ENCODE measurements around the gene FOXD3. TPM values are rescaled to one million over a fixed set of nuclear protein-coding genes. Genes with fewer than 3 reads are reported as not detected.

The FOXD3 gene
- total and polyA plus RNA-seq, 8 donors = 0.48 to 1.2 (median 0.92) TPM; not detected in 5

DNA sequence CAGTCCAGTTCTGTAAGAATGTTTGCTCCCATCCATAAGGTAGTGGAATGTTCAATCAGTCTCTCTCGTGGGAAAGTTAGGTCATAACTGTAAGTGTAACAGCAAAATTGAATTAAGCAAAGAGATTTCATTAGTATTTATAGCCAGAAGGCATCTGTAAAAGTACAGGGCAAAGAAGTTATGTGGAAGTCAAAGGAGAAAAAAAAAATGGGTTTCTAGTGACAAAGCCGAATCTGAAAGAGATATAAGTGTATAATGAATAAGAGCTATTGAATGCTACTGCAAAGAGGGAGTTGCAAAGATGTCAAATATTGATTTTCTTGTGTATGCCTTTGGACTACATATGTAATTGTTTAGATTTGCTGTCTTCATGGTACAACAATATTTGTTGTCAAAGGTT lies 47.4 kb upstream of the FOXD3 start:
- intact Hi-C loops (cut with DNase I; ENCODE audit: low total_unique reads) = no loop called here

DNA sequence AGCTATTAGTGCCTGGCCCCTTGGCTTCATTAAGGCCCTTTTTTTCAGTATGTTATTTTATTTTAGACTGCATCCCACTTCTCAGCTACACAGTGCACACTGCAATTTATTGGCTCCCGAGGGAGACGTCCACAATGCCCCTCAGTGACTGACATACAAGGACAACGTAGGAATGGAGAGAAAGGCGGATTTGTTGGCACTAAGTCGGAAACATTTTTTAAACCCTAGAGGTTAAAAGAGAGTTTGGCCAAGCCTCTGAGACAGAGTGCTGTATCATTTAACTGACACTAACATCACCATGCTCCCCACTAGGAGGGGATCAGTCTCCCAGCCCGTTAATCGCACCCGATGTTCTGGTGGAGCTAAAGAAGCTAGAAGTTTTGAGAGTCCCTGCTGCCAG lies 45.7 kb upstream of the FOXD3 start:
- WGBS, 5 donors = 43 to 50% (median 46%) methylated on average over 8 of the region's 8 CpGs
- intact Hi-C loops (cut with DNase I; ENCODE audit: low total_unique reads) = no loop called here
- H3K36me3 ChIP-seq = no peaks in the 10 kb centered on the region
- no peak for DNase-seq
- no peak for TF ChIP-seq POLR2A (IDR thresholded peaks at IDR 0.05)
- no peak for TF ChIP-seq EP300 (IDR thresholded peaks at IDR 0.05)
- no peak for TF ChIP-seq POLR2AphosphoS5 (IDR thresholded peaks at IDR 0.05)
- TF ChIP-seq, protein P1, sequence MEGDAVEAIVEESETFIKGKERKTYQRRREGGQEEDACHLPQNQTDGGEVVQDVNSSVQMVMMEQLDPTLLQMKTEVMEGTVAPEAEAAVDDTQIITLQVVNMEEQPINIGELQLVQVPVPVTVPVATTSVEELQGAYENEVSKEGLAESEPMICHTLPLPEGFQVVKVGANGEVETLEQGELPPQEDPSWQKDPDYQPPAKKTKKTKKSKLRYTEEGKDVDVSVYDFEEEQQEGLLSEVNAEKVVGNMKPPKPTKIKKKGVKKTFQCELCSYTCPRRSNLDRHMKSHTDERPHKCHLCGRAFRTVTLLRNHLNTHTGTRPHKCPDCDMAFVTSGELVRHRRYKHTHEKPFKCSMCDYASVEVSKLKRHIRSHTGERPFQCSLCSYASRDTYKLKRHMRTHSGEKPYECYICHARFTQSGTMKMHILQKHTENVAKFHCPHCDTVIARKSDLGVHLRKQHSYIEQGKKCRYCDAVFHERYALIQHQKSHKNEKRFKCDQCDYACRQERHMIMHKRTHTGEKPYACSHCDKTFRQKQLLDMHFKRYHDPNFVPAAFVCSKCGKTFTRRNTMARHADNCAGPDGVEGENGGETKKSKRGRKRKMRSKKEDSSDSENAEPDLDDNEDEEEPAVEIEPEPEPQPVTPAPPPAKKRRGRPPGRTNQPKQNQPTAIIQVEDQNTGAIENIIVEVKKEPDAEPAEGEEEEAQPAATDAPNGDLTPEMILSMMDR (IDR thresholded peaks at IDR 0.05) = no peak
- no peak overlapping the region for H3K4me3 ChIP-seq
- H3K4me1 ChIP-seq = no peaks in the 10 kb centered on the region
- no peaks in the 10 kb centered on the region for H3K27me3 ChIP-seq
- H3K27ac ChIP-seq = no peak overlapping the region
- no peaks in the 10 kb centered on the region for H3K9me3 ChIP-seq

More for the DNA sequence above, 47.4 kb upstream of the FOXD3 start:
- TF ChIP-seq EP300 (IDR thresholded peaks at IDR 0.05) (no peak), POLR2A (IDR thresholded peaks at IDR 0.05) (no peak), POLR2AphosphoS5 (IDR thresholded peaks at IDR 0.05) (no peak)
- TF ChIP-seq, protein P1 (IDR thresholded peaks at IDR 0.05) = no peak
- no peaks in the 10 kb centered on the region for H3K9me3 ChIP-seq
- WGBS, 5 donors = 42 to 52% (median 45%) methylated on average over 2 of the region's 2 CpGs
- H3K4me1 ChIP-seq = no peaks in the 10 kb centered on the region
- H3K36me3 ChIP-seq = no peaks in the 10 kb centered on the region
- peaks cover 0 to 10% (median 0%) of the 10 kb centered on the region in 3 donors for H3K27me3 ChIP-seq
- H3K27ac ChIP-seq = no peak overlapping the region
- no peak for DNase-seq
- no peak overlapping the region for H3K4me3 ChIP-seq

DNA sequence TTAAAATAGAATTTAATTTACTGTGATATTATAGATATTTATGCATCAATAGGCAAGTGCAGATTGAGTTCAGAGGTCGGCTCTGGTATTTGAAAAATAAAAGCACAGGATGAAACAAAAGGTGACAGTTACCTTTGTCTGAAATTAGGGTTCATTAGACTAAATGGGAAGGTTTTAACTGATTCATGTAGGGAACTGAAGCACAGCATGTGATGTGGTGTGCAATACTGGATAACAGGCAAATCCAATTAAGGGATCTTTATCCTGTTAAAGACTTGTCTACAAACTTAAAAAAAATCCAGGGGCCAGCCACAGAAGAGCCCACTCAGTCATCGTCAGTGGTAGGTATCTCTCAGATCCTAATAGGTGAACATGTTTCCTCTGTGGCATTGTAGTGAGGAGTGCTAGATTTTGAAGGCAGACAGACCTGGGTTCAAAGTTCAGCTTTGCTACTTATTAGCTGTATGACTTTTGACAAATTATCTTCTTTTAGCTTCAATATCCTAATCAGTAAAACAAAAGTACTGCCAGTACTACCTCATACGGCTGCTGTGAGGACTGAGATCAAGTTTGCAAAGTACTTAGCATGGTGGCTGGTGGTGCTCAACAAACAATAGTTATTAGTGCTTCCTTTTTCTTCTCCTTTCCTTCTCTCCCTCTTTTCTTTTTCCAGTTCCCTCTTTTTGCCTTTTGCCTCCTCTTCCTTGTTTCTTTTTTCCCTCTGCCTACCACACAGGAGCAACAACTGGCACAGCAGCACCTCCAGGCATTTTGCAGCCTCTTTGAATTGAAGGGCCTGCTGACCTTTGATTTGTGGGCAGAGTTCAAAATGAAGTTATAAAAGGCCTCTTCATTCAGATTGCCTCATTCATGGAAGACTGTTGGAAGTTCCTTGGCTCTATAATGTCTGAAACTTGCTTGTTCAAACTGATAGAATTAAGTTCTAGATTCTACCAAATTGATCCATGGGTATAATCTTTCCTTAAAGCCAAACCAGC lies 44.9 kb upstream of the FOXD3 start:
- no peak for TF ChIP-seq POLR2A (IDR thresholded peaks at IDR 0.05)
- TF ChIP-seq EP300 (IDR thresholded peaks at IDR 0.05) = no peak
- TF ChIP-seq POLR2AphosphoS5 (IDR thresholded peaks at IDR 0.05) = no peak
- TF ChIP-seq, protein P1 (IDR thresholded peaks at IDR 0.05) = no peak
- no peak overlapping the region for H3K27ac ChIP-seq
- H3K4me3 ChIP-seq = no peak overlapping the region
- DNase-seq = peak in 1 of 2 donors; percentile 11
- intact Hi-C loops (cut with DNase I; ENCODE audit: low total_unique reads) = no loop called here
- no peaks in the 10 kb centered on the region for H3K36me3 ChIP-seq
- H3K9me3 ChIP-seq = no peaks in the 10 kb centered on the region
- H3K4me1 ChIP-seq = no peaks in the 10 kb centered on the region
- no peaks in the 10 kb centered on the region for H3K27me3 ChIP-seq
- 57 to 73% (median 61%) methylated on average over 3 of the region's 3 CpGs for WGBS, 5 donors

DNA sequence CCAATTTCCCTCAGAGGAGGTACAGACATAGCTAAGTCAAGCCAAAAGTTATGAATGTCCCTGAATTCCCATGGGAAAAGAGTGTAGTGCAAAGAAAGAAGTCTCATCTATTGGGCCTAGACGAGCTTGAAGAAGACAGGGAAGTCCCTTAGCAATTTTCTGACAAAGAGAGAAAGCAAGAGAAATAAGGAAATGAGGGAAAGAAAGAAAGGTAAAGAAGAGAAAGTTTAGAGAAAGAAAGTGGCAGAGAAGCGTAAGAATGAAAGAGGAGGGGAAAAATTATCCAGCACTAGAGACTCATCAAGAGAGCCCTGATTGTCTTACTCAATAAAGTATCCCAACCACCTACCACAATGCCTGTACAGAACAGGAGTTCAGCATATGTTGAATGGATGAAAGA lies 40.6 kb upstream of the FOXD3 start:
- 83 to 86% (median 85%) methylated on average over 2 of the region's 2 CpGs for WGBS, 5 donors
- TF ChIP-seq EP300 (IDR thresholded peaks at IDR 0.05) (no peak), POLR2AphosphoS5 (IDR thresholded peaks at IDR 0.05) (no peak), POLR2A (IDR thresholded peaks at IDR 0.05) (no peak)
- TF ChIP-seq, protein P1 (IDR thresholded peaks at IDR 0.05) = no peak

More for the DNA sequence above, 40.6 kb upstream of the FOXD3 start:
- H3K9me3 ChIP-seq = peaks cover 0 to under 1% (median 0%) of the 10 kb centered on the region in 4 donors
- no peak overlapping the region for H3K4me3 ChIP-seq
- no peaks in the 10 kb centered on the region for H3K27me3 ChIP-seq
- intact Hi-C loops (cut with DNase I; ENCODE audit: low total_unique reads) = no loop called here
- H3K36me3 ChIP-seq = no peaks in the 10 kb centered on the region
- no peak for DNase-seq
- no peaks in the 10 kb centered on the region for H3K4me1 ChIP-seq
- H3K27ac ChIP-seq = no peak overlapping the region

Data from stomach (tissue), 9 donors.